ENCODE results near the gene MRPL37. TPM values are rescaled to one million over a fixed set of nuclear protein-coding genes. Genes with fewer than 3 reads are reported as not detected.

Gene MRPL37
- polyA plus RNA-seq (2012; rRNA removed): 10.1 and 11.3 TPM in 2 replicates
- polyA plus RNA-seq (2012; cell fraction: cytosol; rRNA removed): 13.6 and 14.2 TPM in 2 replicates
- polyA plus RNA-seq (2012; cell fraction: nucleus; rRNA removed): 8.8 and 11.7 TPM in 2 replicates

GRCh38 chr1:54199765-54200518, at the start of gene MRPL37, which contains the start of gene CYB5RL:
Gene MRPL37 (plus strand): TSS chr1:54200167. CDS start chr1:54200244, 77 bp downstream.
Gene CYB5RL (minus strand): TSS chr1:54200030. CDS start chr1:54195616, 4,414 bp downstream.
- CTCF ChIA-PET: interaction anchor here (1.0 to 2.1 kb wide), 9 partner anchors 13 to 348 kb away, joined by 3 to 8 read pairs (median 4); partner anchors contain the start of gene ACOT11

More at GRCh38 chr1:54199765-54200518, at the start of gene MRPL37, which contains the start of gene CYB5RL:
- Histone ChIP-seq H4K20me1 (ENCODE audit: insufficient read depth) (no peaks in the 10 kb centered on the region), H3K4me2 (peak within 1 kb of the TSS; percentile 85), H3K27me3 (ENCODE audit: insufficient read depth) (no peaks in the 10 kb centered on the region), H3K4me3 (ENCODE audit: low read depth in 2 of 2, low read length in 1 of 2) (peak within 1 kb of the TSS; percentile 90 to 96), H3K27ac (ENCODE audit: low read depth in 2 of 2, low read length in 1 of 2) (peak within 1 kb of the TSS; percentile 20 to 63; a peak in 2 of 4 replicates), H3K9ac (peak within 1 kb of the TSS; percentile 92), H3K9me2 (no peaks in the 10 kb centered on the region), H3K79me2 (ENCODE audit: insufficient read depth) (peaks cover 42% of the 10 kb centered on the region), H3K4me1 (ENCODE audit: control insufficient read depth in 1 of 2, insufficient read depth in 2 of 2, low read depth in 1 of 2, low read length in 1 of 2) (peaks cover 0 to 14% of the 10 kb centered on the region in 2 experiments; a peak in 2 of 4 replicates), H3K36me3 (replicated peaks in 1 of 2; ENCODE audit: control insufficient read depth in 1 of 2, insufficient read depth in 2 of 2, low read length in 1 of 2) (peaks cover 7% of the 10 kb centered on the region in 2 experiments), H2AFZ (ENCODE audit: low read depth) (peak within 1 kb of the TSS; percentile 96), H3K9me3 (no peaks in the 10 kb centered on the region), H3F3A (replicated peaks; ENCODE audit: insufficient read depth) (no peaks in the 10 kb centered on the region)
- peak; percentile 100 for TF ChIP-seq PBX3 (IDR thresholded peaks at IDR 0.05)
- TF ChIP-seq CHD2 (IDR thresholded peaks at IDR 0.05; ENCODE audit: low read length, partially characterized antibody): peak; percentile 83
- TF ChIP-seq NFIC (IDR thresholded peaks at IDR 0.05; ENCODE audit: borderline replicate concordance): peak; percentile 35; the same call in 1 of the 2 replicates
- TF ChIP-seq EP300 (IDR thresholded peaks at IDR 0.05; ENCODE audit: borderline replicate concordance in 1 of 2, low read depth in 1 of 2, low read length in 1 of 2): no peak
- peak; percentile 86 for TF ChIP-seq TAF1 (IDR thresholded peaks at IDR 0.05; ENCODE audit: borderline replicate concordance, low read depth, low read length)
- no peak for TF ChIP-seq MEF2A (IDR thresholded peaks at IDR 0.05; ENCODE audit: borderline replicate concordance, low read depth)
- TF ChIP-seq TEAD4 (IDR thresholded peaks at IDR 0.05; ENCODE audit: borderline replicate concordance, insufficient read depth): no peak
- 0 out of 2 replicates have a peak, but pooled peaks have one; percentile 75 for TF ChIP-seq SIN3A (IDR thresholded peaks at IDR 0.05; ENCODE audit: borderline replicate concordance, low read depth, low read length)
- peak; percentile 97 for TF ChIP-seq YY1 (IDR thresholded peaks at IDR 0.05; ENCODE audit: low read depth)
- TF ChIP-seq USF1 (IDR thresholded peaks at IDR 0.05; ENCODE audit: borderline replicate concordance, low read depth): peak; percentile 65; the same call in 1 of the 2 replicates
- TF ChIP-seq NRF1 (IDR thresholded peaks at IDR 0.05; ENCODE audit: low read depth, low read length): 0 out of 2 replicates have a peak, but pooled peaks have one; percentile 15
- TF ChIP-seq, protein P1, sequence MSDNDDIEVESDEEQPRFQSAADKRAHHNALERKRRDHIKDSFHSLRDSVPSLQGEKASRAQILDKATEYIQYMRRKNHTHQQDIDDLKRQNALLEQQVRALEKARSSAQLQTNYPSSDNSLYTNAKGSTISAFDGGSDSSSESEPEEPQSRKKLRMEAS (IDR thresholded peaks at IDR 0.05; ENCODE audit: low read depth): peak; percentile 78
- no peak for TF ChIP-seq GATA2 (CRISPR knock-in tag; IDR thresholded peaks at IDR 0.05)
- TF ChIP-seq MXI1 (IDR thresholded peaks at IDR 0.05; ENCODE audit: low read depth, low read length): peak; percentile 84
- TF ChIP-seq, protein P2, sequence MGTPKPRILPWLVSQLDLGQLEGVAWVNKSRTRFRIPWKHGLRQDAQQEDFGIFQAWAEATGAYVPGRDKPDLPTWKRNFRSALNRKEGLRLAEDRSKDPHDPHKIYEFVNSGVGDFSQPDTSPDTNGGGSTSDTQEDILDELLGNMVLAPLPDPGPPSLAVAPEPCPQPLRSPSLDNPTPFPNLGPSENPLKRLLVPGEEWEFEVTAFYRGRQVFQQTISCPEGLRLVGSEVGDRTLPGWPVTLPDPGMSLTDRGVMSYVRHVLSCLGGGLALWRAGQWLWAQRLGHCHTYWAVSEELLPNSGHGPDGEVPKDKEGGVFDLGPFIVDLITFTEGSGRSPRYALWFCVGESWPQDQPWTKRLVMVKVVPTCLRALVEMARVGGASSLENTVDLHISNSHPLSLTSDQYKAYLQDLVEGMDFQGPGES (IDR thresholded peaks at IDR 0.05; ENCODE audit: low read depth, low read length): peak; percentile 69
- peak; percentile 19; the same call in 1 of the 2 replicates for TF ChIP-seq GABPA (IDR thresholded peaks at IDR 0.05; ENCODE audit: low read depth)
- peak; percentile 90 for TF ChIP-seq POLR2AphosphoS5 (IDR thresholded peaks at IDR 0.05; ENCODE audit: low read depth, low read length)
- WGBS (ENCODE audit: low lambda C conversion rate): 3% methylated on average over 27 of the region's 51 CpGs
- POLR2A ChIA-PET: interaction anchor here (0.6 to 1.9 kb wide), 3 partner anchors 20 to 207 kb away, joined by 3 to 4 read pairs (median 4); no protein-coding TSS in a partner anchor
- peak; percentile 97 for DNase-seq

Data from SK-N-SH (cell line).